ENCODE results near the gene ASB8.

ASB8 gene, protein sequence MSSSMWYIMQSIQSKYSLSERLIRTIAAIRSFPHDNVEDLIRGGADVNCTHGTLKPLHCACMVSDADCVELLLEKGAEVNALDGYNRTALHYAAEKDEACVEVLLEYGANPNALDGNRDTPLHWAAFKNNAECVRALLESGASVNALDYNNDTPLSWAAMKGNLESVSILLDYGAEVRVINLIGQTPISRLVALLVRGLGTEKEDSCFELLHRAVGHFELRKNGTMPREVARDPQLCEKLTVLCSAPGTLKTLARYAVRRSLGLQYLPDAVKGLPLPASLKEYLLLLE

DNA sequence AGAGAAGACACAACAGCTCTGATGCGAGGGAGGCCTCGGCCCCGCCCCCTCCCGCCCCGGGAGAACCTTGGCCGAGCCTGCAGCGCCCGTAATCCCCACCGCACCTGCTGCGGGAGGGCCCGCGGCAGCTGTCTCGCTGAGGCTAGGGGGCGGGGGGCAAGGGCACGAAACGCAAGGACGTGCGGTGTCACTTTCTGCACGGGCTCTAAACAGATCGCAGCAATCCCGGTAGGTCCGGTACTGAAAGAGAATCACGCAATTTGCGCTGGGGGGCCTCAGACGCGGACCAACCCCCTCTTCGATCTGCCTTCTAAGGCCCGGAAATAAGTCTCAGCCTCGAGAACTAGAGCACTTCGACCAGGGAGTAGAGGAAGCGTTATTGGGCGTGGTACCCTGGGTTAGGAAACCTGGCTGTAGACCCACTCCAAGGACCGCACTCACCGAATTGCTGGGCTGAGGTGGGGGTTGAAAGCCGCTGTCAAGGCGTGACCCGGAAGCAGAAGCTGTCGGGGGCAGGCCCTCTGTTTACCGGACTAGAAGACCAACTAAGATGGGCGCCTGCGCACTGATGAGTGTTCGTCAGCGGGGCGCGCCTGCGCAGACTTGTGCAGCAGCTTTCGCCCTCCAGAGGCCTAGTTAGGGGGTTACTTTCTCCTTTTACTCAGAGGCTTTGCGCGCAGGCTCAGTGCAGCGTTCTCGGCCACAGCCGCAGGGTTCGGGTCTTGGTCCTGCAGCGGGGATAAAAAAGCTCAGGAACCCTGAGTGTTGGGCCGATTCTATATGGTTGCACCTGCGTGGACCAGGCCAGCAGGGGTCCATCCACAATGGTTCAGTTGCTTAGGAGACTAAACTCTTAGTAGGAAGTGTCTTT lies at the start of gene ASB8:
Gene ASB8 (minus strand): TSS at position 498 of the 871 bp plus-strand sequence. CDS start 4,019 bp downstream, outside the sequence.
- peak; percentile 99 for DNase-seq

DNA sequence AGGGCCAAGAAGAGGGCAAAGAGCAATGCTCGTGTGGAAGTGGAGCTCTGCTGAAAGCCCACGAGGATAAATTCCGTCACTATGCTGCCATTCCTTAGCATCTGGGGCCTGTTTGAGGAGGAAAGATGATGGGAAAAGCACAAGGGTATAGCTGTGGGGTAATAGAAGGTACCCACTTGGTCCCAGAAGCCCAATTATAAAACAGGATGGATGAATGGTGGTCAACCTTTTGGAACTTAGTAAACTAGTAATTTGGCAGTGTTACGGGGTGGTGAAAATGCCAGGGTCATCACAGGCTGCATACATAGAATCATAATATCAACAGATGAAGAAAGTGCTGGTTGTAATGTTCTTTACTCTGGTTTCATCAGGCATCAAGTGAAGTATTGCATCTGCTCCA lies 45.9 kb upstream of the ASB8 start, which contains the start of gene OR10AD1:
Gene OR10AD1 (minus strand): TSS at position 101 of the 400 bp plus-strand sequence. CDS start 0 bp downstream, at position 101.
- no peak for DNase-seq

DNA sequence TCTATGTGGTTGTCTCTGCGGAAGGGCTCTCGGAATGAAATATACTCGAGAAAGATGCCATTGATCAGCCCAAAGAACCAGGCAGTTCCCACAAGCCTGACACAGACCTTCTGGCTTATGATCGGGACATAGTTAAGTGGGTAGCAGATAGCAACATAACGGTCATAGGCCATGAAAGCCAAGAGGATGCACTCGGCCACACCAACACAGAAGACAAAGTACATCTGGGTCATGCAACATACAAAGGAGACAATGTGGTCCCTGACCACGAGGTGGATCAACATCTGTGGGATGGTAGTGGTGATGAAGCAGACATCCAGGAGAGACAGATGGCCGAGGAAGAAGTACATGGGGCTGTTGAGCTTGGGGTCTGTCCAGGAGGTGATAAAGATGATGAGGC lies 45.5 kb upstream of the ASB8 start:
- no peak for DNase-seq

DNA sequence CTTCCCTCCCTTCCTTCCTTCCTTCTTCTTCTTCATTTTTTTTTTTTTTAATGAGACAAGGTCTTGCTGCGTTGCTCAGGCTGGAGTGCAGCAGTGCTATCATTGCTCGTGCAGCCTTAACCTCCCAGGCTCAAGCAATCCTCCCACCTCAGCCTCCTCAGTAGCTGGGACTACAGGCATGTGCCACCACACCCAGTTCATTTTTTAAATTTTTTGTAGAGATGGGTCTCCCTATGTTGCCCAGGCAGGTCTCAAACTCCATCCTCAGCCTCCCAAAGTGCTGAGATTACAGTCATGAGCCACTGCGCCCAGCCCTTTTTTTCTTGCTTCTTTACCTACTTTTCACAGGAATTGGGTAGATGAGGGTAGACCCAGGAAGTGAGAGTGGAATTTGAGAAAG lies 44.2 kb upstream of the ASB8 start:
- DNase-seq, result no peak

DNA sequence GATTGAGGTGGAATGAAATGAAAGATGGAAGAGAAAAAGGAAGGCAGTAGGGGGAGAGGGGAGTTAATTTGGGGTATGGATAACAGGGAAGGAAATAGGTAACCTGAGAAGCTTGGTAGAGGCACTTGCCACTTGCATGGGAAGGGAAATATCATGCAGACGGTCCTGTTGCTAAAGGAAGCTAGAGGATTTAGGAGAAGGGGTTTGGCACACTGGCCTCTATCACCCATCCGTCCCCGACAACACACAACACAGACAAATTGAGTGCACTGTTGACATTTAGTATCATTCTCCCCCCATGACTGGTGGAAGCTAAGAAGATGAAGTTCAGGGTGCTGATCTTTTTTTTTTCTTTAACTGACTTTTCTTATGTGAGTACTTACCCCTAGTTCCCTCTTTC lies 43.8 kb upstream of the ASB8 start:
- no peak for DNase-seq

DNA sequence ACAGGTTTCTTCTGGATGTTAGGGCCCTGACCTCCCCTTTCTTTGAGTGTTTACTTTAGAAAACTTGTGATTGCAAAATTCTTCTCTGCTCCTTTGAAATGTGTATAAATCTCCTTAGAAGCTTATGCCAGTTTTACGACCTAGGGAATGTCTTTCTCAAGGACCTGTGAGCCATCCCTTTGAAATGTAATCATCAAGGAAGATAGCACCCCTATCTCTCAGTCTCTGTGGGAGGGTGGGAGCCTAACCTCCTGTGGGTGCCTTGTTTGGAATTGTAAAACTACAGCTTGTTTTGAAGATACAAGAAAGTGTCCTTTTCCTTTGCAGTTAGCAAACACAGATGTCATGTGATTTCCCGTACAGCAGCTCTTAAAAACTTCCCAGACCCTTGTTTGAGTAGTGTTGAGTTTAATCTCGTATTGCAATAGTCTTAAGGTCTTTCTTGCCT lies 42.5 kb upstream of the ASB8 start:
- DNase-seq, result peak; percentile 13

DNA sequence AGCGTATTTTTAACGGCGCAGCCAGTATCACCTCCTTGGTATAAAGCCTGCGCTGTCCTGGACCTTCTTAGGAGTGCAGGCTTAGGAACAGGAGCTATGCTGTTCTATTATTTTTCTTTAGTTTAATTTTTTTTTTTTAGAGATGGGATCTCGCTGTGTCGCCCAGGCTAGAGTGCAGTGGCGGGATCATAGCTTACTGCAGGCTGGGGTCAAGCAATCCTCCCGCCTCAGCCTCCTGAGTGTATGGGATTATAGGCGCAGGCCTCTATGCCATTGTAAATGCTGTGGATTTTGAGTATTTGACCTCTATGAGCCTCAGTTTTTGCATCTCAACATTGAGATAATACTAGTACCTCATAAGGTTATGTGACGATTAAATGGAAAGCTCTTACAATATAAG lies 41.7 kb upstream of the ASB8 start:
- DNase-seq, result no peak

DNA sequence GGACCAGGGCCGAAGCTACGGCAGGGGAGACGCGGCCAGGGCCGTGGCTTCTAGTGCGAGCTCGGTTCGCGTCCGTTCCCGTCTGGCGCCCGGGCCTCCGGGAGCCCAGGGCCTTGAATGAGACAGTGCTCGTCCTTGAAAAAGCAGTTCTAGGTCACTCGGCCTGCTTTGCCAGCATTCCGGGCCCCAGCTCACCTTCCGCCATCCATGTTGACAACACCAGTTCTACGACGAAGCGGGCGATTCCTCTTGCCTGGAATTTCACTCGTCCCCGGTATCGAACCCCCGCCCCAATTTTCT lies 41.3 kb upstream of the ASB8 start:
- DNase-seq, result no peak

DNA sequence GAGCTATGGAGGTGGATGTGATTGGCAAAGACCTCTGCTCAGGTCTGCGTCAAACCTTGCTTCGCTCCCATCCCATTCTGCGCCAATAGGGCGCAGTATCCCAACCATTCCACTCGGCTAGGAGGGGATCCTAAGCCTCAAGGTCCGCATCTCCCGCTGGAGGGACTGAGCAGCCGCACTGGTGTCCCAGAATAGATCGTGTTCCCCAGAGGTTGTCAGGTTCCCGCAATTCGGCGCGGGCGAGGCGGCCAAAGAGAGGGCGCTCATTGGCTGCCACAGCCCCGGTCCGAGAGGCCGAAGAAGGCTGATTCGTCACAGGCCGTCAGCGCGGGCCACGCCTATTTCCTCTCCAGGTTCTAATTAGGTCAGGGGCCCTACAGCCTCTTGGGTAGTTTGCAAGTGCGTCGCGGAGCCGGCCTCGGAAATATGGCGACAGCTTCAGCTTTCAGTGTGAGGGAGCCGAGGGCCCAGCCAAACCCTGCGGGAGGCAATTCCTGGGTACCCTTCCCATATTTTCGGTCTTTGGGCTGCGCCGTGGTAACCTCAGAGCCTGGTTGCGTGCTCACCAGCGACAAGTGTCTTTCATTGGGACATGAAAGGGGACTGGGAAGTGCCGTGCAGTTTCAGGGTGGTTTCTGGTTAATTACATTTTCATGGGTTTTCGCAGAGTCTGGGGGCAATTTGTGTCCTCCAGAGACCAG lies 40.8 kb upstream of the ASB8 start:
- DNase-seq, result peak; percentile 91

DNA sequence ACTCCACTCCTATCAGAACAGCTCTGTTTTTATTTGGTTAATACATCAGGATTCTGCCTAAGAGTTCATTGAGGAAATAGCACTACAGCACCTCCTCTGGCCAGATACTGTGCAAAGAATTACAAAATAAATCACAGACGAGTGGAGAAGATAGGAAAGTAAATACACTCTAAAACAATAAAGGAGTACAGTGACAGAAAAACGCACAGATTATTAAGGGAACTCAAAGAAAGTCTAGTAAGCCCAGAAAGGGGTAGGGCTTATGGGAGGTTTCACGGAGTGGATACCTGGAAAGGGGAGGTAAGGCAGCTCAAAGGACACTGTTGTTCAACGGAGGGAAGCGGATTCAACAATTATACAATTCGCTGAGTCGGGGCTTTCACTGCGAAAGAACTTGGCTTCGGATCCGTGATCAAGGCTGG lies 40.2 kb upstream of the ASB8 start:
- DNase-seq, result peak; percentile 45

DNA sequence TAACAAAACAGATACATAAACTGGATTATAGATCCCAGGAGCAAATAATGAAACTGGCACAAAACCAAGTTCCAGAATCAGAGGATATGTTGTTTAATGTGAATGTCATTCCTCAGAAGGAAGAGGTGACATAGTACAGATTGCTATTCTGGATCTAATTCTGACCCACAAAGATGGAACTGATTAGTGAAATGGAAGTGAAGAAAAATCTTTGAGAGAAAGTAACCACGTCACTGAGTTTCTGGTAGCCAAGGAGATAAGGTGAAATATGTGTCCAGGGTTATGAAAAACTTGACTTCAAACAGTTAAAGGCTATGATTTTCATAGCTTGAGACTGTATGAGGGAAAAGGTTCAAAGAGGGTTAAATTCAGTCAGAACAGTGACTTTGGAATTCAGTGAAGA lies 37.5 kb upstream of the ASB8 start:
- DNase-seq, result no peak

DNA sequence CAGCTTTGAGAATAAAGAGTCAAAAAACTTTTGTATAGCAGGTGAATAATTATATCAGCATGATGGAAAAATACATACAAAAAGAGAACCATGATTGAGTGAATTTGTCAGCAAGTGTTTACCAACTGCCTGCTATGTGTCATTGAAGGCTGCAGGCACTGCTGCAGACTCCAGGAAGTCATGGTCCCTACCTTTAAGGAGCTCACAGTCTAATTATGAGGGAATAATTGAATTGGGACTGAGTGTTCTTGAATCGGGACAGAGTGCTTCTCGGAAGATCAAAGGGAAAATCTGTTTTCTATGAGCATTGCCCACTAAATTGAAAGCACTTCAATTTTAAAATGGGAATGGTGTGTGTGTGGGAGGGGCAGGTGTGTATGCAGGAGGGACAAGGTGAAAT lies 36.3 kb upstream of the ASB8 start:
- DNase-seq, result no peak

DNA sequence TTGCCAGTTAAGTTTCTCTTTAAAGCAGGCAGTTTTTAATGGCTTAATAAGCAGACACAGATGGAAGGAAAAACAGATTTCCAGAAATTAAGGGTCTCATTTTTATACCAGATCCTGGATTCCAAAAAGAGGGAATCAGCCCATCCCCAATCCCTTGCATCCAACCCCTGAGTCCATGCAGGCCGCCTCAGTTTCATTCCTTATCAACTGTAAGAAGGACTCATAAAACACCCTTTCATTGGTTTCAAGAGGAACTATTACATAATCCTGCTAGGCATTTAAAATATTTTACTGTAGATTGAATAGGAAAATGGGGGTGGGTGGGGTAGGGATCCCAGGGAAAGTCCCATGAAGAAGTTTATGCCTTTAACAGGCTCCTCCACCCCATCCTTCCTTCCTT lies 35.5 kb upstream of the ASB8 start:
- no peak for DNase-seq

DNA sequence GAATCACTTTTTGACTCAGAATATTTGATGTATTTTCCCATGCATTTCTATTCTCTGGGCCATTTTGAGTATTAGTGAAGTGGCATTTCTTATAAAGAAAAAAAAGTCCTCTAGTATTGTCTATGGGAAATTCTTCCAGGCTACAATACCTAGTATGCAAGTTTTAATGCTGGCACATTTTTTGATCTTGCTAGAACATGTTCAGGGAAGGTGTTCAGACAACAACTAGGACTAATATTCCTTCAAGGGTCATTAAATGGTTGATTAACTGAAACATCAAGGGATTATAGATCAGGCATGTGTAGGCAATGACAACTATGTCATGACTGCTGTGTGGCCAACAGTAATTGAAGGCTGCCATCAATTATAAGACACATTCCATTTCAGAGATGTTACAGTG lies 33.8 kb upstream of the ASB8 start:
- DNase-seq, result no peak

DNA sequence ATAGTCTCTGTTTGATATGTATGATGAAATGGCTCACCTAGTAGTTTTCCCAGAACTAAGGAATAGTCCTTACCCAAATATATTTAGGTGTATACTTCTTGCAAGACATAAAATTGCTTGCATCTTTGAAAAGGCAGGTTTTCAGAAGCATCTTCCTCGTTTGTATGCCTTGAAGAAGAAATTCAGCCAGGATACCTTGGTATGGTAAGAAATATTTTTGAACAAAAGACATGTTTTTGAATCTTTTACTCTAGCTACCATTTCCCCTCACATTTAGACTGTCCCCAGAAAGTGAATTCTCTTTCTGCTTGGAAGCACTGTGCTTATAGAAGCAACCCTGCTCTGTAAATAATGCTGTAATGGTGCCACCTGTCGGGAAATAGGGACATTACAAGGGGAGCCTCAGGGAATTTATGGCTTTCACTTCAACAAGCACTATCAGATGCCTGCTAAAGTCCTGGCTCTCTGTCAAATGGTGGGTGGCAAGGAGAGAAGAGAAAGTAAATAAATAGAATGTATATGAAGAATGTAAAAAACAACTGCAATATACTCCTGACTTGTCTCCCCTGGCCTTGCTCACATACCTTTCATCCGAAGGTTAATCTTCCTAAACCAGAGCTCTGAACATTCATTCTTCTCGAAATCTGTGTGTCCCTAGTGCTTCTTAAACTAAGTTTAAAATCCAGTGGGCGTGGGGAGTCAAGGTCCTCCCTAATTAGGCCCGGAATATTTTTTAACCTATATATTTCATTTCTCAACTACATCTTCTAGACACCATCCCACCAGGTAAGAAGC lies 32.2 kb upstream of the ASB8 start:
- peak; percentile 79 for DNase-seq

DNA sequence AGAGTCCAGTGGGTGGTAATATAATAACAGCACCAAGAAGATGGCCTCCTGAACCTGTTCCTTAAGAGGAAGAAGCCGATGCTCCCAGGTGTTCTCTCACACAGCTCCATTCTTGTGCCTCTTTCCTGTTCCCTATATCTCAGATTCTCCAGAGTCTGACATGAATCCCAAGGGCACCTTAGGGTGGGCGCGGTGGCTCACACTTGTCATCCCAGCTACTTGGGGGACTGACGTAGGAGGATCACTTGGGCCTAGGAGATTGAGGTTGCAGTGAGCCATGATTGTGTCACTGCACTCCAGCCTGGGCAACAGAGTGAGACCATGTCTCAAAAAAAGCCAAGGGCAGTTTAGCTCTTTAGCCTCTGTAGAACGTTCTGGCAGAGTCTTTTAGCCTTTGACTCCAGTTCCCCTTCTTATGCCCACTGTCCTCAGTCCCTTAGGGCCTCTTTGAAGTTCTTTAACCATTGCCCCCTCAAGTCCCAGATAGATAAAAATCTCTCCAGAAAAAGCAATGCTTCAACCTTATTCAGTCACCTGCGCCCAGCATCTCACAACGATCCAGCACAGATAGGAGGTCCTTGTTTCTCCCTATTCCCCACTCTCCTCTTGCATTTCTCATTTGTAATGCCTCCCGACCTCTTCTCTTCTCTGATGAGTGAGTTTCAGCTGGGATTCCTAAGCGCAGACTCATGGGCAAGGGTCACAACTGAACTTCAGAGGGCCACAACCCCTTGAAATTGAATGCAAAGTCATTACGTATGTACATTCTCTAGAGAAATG lies 30.8 kb upstream of the ASB8 start:
- DNase-seq, result no peak

DNA sequence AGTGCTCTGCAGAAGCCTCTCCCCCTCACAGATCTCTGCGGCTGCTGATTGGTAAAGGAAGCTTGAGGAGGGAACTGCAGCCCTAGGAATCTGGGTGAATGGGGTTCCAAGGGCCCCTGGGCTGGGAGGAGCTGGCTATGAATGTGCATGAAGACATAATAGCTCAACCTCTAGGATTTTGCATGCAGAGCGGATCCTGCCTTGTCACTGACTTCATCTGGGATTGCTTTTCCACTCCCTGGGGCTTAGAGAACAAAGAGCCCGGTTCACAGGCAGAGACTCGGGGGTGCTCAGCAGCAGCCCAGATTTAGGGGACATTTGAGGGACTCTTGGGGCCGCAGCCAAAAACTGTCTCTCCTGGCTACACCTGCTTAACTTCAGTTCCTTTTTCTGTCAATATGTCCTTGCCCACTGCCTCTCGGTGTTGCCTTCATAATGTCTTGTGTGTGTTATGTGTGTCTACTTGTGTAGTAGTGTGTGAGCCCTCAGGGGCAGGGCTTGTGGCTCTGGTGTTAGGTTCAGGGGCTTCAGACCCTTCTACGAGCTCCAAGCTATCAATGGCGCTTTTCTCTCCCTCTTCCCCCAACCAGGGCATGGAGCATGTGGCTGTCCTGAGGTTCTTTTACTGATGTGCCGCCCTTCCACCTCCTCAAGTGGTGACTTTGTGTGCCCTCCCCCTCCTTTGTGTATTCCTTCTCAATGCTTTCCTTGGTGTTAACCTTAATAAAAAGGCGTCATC lies 28.0 kb upstream of the ASB8 start:
- DNase-seq, result no peak

DNA sequence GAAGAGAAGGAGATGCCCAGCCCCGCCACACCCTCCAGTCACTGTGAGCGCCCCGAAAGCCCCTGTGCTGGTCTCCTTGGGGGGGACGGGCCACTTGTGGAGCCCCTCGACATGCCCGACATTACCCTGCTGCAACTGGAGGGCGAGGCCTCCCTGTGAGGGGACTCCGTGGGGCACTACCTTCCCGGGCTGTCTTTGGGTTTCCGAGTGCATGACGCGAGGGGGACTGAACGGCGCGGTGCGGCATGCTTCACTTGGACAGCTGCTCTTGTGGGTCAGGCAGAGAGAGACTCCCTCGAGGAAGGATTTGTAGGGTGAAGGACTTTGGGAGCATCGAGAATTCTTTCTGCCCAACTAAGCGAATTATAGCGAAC lies 27.2 kb upstream of the ASB8 start:
- DNase-seq, result no peak

DNA sequence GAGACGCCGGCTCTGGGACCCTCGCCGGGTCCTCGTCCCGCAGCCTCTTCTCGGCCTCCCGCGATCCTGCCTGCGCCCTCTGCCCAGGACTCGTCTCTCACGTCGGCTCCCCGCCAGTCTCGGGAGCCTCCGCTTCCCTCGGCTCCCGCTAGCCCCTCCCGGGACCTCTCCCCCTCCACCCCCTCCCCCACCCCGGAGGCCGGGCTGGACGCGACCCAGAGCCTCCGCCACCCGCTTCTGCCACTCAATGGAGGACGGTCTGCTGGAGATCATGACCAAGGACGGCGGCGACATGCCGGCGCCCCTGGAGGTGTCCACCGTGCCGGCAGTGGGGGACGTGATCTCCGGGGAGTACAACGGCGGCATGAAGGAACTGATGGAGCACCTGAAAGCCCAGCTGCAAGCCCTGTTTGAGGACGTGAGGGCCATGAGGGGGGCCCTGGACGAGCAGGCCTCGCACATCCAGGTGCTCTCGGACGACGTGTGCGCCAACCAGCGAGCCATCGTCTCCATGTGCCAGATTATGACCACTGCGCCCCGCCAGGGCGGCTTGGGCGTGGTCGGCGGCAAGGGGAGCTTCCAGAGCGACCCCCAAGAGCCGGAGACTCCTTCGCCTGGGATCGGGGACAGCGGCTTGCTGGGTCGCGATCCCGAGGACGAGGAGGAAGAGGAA lies 26.7 kb upstream of the ASB8 start:
- no peak for DNase-seq

DNA sequence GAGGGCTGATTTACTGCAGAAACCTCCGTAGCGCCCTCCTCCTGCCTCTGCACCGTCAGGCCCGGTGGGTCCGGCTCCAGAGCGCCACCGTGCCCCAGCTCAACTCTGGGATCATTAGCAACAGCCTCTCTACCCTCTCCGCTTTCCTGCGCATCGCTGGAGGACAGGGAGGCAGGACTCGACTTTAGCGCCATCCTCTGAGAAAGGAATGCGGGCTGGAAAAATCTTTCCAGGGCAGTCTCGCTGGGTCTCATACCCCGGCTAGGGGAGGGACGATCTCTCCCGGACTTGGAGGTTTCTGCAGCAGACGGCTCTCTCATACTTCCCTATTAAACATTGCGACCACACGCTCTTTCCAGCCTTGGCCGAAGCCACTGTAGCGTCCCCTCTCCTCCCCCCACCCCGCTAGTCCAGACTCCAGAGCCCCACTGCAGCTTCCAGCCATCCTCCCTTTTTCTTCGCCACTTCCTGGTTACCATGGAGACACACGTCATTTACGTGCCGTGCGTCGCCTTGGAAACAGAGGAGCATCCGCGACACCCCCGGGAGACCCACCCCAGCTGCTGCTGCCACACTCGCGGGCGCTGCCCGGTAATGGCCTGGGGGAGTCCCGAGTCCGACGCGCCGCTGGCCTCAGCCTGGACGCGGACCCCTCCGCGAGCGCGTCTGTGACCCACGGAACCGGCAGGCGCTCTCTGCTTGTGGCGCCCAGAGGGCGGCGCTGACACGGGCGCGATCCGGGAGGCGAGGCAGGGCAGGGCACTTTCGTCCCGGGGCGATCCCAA lies 26.0 kb upstream of the ASB8 start, which contains the start of gene CCDC184:
Gene CCDC184 (plus strand): TSS at position 554 of the 785 bp plus-strand sequence. CDS start 479 bp downstream, outside the sequence.
- DNase-seq, result peak; percentile 83
